NB4 (cell line): ENCODE data around the gene ABTB2.

Source experiments
- MYC ChIP-seq: IDR thresholded peaks from 2 replicates; pipeline ENCODE4 v1.6.1; 2011; ENCODE audit warnings: low read depth, low read length
- POLR2A ChIP-seq: IDR thresholded peaks from 2 replicates; pipeline ENCODE4 v1.6.1; 2011; ENCODE audit warnings: mild to moderate bottlenecking; ENCODE audit not compliant: insufficient read length; ENCODE audit errors: extremely low read depth
- TF ChIP-seq, protein P1 (sequence below): IDR thresholded peaks from one replicate; pipeline ENCODE4 v1.5.1; 2012; ENCODE audit warnings: low read depth, low read length

DNA sequence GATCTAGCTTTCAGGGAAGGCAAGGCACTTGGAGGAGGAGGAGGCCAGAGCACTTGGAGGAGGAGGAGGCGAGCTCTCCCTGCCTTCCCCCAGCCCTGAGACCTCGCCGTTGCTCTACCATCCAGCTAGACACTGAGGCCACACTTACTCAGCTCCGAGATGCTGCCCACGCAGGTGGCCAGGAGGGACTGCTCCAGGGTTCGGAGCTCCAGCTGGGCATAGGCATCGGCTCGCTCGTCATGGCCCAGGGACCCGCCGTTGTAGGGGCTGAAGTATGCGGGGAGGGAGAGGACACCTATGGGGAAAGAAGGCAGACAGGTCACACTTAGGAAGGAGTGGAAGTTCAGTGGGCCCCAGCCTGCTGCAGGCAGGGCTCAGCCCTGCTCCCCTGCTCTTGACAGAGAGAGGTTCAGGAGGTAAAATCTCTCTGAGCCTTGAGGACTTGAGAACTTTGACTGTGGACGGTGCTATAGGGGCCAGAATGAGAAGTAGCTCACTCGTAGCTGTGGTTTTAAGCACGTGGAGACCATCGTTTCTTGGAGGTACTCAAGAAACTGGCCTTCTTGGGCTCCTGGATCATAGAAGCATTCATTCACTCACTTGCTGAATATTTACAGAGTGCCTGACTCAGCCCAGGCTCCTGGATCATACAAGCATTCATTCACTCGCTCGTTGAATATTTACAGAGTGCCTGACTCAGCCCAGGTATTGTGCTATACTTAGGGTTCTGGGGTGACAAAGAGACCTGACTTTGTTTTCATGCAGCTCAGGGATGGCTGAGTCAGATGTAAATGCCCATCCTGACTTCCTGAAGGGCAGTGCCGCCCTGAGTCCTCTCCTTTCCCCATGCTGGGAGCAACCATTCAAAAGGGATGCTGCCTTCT is 153.2 kb downstream of the ABTB2 start:
- TF ChIP-seq POLR2A (no peak), MYC (no peak)
- TF ChIP-seq, protein P1, sequence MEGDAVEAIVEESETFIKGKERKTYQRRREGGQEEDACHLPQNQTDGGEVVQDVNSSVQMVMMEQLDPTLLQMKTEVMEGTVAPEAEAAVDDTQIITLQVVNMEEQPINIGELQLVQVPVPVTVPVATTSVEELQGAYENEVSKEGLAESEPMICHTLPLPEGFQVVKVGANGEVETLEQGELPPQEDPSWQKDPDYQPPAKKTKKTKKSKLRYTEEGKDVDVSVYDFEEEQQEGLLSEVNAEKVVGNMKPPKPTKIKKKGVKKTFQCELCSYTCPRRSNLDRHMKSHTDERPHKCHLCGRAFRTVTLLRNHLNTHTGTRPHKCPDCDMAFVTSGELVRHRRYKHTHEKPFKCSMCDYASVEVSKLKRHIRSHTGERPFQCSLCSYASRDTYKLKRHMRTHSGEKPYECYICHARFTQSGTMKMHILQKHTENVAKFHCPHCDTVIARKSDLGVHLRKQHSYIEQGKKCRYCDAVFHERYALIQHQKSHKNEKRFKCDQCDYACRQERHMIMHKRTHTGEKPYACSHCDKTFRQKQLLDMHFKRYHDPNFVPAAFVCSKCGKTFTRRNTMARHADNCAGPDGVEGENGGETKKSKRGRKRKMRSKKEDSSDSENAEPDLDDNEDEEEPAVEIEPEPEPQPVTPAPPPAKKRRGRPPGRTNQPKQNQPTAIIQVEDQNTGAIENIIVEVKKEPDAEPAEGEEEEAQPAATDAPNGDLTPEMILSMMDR, result no peak
